AG20443 (cell line): ENCODE data around the gene SORCS2.

ENCODE experiments used
- DNase-seq: peaks from one replicate; pipeline ENCODE4 v3.0.0; 2012; ENCODE audit warnings: low spot score, mixed read lengths

Gene SORCS2

GRCh38 chr4:7270121-7270520, 77.8 kb downstream of the SORCS2 start:
- no peak for DNase-seq

DNA sequence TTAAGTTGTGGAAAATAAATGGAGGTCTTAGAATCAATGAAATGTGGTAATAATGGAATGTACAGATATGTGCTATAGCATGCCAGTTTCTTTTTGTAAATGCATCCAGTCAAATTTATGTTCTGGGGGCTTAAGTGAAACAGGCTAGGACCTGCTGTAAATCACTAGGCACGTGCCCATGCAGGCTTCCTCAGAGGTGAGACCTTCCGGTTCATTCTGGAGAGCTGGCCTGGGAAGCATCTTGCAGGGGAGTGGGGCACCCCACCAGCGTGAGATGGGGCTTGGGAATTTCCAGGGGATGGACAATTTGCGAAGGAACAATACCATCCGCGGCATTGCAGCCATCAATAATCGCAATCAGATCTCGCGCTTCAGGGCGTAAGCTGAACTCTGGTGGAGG, 80.1 kb downstream of the SORCS2 start:
- DNase-seq = no peak

DNA sequence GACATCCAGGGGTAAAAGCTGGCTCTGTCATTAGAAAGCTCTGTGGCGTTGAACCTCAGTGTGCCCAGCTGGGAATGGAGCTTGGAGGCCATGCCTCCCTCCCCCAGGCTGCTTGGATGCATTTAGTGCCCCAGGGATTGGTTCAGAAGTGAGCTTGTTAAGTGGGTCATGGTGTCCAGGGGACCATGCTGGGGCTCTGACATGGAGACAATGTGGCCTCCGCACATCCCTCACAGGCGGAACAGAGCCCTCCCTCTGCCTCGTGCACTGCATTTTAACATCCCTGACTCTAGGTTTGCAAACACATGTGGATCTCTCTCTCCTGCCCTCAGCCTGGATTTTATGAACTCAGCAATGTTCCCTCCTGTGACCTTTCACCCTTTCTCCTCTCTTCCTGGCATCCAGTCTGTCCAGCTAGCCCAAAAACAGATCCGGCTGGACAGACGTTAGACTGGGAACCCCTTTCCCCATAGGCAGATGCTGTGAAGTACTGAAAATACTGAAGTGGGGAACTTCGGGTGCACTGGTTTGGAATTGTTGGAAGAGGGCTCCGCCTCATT, 81.5 kb downstream of the SORCS2 start:
- DNase-seq = no peak

GRCh38 chr4:7275067-7275466, 82.7 kb downstream of the SORCS2 start:
- no peak for DNase-seq

DNA sequence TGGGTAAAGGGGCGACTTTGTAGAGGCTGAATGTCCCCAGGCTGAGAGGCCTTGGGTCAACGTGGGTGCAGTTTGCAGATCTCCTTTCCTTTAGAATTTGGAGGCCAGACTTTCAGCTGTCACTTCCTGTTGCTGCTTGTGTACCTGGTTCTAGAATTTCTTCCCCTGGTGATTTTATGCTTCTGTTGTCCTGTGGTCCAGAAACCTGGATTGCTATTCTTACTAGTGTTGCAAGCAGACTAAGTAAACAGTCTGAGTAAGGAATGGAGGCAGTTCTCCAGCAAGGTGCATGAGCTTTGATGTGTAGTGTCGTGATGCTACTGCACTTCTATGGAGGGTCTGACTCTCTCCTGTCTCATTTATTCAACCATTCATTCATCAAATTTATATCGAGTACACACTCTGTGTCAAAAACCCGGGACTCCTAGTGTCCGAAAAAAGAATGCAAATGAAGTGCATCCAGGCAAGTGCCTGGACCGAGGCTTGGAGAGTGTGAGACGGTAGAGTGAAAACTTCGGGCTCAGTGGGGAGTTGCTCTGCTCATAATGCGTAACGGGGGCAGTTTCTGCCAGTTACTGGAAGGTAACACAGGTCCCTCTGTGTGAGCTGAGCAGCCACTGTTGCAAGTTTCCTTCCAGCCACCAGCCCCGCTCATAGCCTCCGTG, 83.3 kb downstream of the SORCS2 start:
- no peak for DNase-seq

GRCh38 chr4:7276515-7276914, 84.2 kb downstream of the SORCS2 start:
- peak; percentile 63 for DNase-seq

DNA sequence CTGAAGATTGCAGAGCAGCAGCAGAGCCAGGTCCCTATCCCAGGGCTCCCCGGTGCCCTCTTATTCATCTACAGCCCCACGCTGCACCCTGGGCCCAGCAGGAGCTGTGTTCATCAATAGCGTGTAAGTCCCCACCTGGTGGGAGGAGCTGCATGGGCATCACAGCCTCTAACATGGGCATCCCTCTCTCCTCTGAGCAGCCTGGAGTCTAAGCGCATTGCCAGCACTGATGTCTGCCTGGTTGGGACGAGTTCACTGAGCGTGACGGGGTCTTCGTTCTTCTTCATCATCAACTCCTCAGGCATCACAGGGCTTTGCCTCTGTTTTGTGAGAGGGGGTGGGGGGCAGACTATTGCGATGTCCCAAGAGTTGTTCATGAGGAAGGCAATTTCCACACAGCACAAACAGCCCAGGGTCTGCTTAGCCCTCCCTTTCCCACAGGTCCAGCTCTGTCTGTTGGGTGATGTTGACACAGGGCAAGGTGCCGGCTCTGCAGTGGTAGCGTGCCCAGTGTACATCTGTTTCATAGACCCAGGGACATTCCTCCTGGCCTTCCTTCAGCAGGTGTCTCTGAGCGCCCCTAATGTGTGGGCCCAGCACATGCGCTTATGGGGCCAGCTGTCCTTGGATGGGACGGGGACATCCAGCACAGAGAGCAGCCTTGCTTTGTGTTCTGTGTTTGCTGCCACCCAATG, 85.9 kb downstream of the SORCS2 start:
- DNase-seq = no peak

DNA sequence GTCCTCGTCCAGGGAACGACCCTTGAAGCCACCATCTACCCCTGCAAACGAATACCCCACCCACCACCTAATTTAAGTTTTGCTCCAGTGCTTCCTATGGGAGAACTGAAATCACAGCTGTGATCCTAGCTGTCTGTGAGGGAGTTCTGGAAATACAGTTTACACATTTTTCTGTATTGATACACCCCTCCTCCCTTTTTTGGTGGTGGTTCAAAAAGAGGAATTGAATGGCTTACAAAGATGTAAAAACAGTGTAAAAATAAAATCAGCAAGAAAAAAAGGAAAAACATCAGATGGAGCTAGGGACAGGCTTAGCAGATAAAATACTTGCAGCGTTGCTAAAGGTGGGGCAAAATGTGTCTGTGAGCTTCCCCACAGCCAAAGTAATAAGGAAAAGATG, 86.6 kb downstream of the SORCS2 start:
- no peak for DNase-seq

GRCh38 chr4:7279902-7280301, 87.6 kb downstream of the SORCS2 start:
- DNase-seq = peak; percentile 50

DNA sequence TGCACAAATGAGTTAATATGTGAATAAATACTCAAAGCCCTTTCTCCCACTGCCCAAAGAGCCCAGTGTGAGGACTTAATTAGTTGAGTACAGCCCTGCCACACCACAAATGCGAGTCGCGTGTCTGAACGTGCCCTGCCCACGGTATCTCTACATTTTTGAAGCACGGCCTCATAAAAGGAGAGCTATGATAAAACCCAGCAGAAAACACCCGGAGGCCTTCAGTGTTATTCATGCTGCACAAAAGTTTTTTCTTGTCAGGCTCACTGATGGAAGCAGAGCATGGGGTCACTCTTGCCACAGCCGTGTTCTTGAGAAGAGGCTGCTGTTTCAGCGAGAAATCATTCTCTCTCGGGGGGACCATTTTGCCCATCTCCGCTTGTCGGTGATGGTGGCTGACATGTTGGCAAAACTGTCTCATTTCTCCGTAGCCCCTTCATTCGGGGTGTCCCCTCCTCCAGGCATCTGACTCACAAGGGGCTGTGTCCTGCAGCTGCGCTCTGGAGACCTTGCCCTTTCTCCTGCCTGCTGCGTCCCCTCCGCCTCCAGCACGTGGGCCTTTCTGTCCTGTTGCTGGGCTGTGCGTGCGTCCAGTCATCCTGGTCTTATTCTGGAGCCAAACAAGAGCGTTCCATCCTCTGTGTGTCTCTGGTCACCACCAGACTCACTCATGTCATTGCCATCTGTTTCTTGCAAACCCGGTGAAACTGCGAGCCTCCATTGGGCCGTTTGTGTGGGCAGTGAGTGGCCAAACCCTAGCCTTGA, 88.8 kb downstream of the SORCS2 start:
- DNase-seq = peak; percentile 79

- no peak for DNase-seq
Observed at GRCh38 chr4:7281691-7282665, 89.6 kb downstream of the SORCS2 start.

- DNase-seq = no peak
Observed at GRCh38 chr4:7282786-7283440, 90.6 kb downstream of the SORCS2 start.

DNA sequence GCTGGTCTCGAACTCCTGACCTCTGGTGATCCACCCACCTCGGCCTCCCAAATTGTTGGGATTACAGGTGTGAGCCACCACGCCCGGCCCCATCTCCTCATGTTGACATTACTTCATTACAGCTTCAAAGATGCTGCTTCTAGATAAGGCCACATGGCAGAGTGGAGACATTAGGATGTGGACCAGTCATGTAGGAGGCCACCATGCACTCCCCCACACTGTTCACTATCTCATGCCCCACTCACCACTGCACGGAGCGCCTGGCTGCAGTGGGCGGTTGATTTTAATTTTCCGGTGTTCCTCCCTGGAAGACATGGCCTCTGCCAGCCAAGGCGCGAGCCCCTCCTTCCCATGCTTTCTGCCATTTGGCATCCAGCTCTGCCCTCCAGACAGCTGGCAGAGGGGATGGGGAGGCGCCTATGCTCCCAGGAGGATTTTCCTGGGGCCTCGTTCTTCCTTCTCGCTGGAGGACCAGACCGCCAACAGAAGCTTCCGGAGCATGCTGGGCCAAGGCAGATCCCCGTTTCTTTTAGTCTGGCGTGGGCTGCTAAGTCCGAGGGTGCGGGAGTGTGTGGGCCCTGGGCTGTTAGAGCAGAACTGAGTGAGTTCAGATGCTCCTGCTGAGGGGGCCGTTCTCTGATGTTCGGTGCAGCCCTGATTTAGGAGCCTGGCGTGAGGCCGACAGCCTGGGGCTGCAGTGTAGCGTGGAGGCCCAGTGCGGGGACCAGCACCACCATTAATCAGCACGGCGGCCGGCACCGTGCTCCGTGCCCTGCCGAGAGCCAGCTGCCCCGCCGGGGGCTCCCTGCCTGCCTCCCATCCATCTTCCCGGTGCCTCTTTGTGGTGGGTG, 93.1 kb downstream of the SORCS2 start:
- no peak for DNase-seq

GRCh38 chr4:7286170-7286569, 93.8 kb downstream of the SORCS2 start:
- DNase-seq = no peak

GRCh38 chr4:7286798-7287197, 94.5 kb downstream of the SORCS2 start:
- no peak for DNase-seq

GRCh38 chr4:7287274-7287917, 95.1 kb downstream of the SORCS2 start:
- DNase-seq = no peak

- no peak for DNase-seq
Observed at GRCh38 chr4:7287918-7288280, 95.6 kb downstream of the SORCS2 start.

GRCh38 chr4:7288751-7289523, 96.6 kb downstream of the SORCS2 start:
- no peak for DNase-seq

DNA sequence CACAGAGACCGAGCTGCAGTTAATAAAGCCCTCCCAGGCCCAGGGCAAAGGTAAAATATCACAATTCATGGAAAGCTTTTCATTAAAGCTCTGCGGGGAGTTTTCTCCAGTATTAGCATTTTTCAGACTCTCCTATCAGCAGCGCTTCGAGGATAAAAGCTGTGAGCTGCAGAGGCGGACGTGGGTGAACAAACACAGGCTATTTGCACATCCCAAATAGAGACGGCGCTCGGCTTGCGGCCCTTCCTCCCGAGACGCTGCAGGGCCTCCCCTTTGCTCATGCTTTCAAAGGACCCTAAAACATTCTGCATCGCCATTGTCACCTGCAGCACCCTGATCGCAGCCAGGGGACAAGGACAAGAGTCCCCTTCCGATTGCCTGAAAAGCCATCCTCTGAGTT, 97.3 kb downstream of the SORCS2 start:
- no peak for DNase-seq
